Thyroid gland (tissue), 4 donors: ENCODE data around the gene TMEM270.

Experiments used
- CTCF ChIP-seq, 6 experiments: fragments of 200-600 bp in 3 of 6; fragments of 450-650 bp in 3 of 6; sonication (generic) in 3 of 6; IDR thresholded peaks; one replicate each; pipeline ENCODE4 v1.5.1; 2016 to 2019; ENCODE audit warnings: antibody characterized with exemption in 6 of 6, mild to moderate bottlenecking in 2 of 6, inconsistent platforms in 1 of 6, moderate library complexity in 1 of 6
- POLR2A ChIP-seq, 2 donors: fragments of 450-650 bp; IDR thresholded peaks; one replicate each; pipeline ENCODE4 v1.6.1; 2017; ENCODE audit warnings: antibody characterized with exemption in 2 of 2, mild to moderate bottlenecking in 2 of 2, moderate library complexity in 1 of 2

GRCh38 chr7:73834626-73835191 is 26.2 kb upstream of the TMEM270 start:
- no peak for TF ChIP-seq CTCF (IDR thresholded peaks at IDR 0.05)
- TF ChIP-seq POLR2A (IDR thresholded peaks at IDR 0.05), result no peak
